Common myeloid progenitor, CD34-positive (primary cell): ENCODE data around the gene SOX10.
"Not testable (repeated sequence)": the region's sequence is repeated elsewhere in the genome, so short reads cannot be mapped to it uniquely, and the experiment has no call there.

ENCODE experiments used
- CTCF ChIA-PET: fragments of 350-600 bp; sonication (Branson Sonifier 250); formaldehyde crosslinking; loops from one replicate; lab custom pipeline; 2021; ENCODE audit warnings: antibody characterized with exemption; lab: Charles Lee
- POLR2A ChIA-PET: fragments of 350-600 bp; sonication (Branson Sonifier 250); formaldehyde crosslinking; loops from one replicate; lab custom pipeline; 2021; ENCODE audit warnings: antibody characterized with exemption; lab: Charles Lee
- DNase-seq, 3 donors: peaks; one replicate each; pipeline versions ENCODE4 v3.0.0 to v3.0.0-alpha.2; 2013
- H3K27ac ChIP-seq, 2 experiments: 1 replicate in 1 of 2; 2 replicates in 1 of 2; pipeline ENCODE4 v1.7.0; 2013; ENCODE audit warnings: inconsistent platforms in 2 of 2, low read length in 2 of 2, mild to moderate bottlenecking in 2 of 2, low read depth in 1 of 2, moderate library complexity in 1 of 2; ENCODE audit not compliant: severe bottlenecking in 2 of 2, insufficient read depth in 1 of 2, poor library complexity in 1 of 2
- H3K27me3 ChIP-seq, 5 experiments: replicated peaks in 2 of 5; 1 replicate in 3 of 5; 2 replicates in 2 of 5; pipeline versions ENCODE4 v1.6.1 to v1.7.0; 2013; ENCODE audit warnings: low read length in 4 of 5, mild to moderate bottlenecking in 2 of 5, moderate library complexity in 2 of 5, inconsistent platforms in 1 of 5; ENCODE audit not compliant: insufficient read depth in 5 of 5, control insufficient read depth in 4 of 5
- H3K36me3 ChIP-seq, 4 experiments: 1 replicate in 2 of 4; 2 replicates in 2 of 4; pipeline versions ENCODE4 v1.6.1 to v1.7.0; 2013; ENCODE audit warnings: low read length in 3 of 4, control low read depth in 1 of 4, mild to moderate bottlenecking in 1 of 4; ENCODE audit not compliant: control insufficient read depth in 4 of 4, insufficient read depth in 4 of 4
- H3K4me1 ChIP-seq, 4 experiments: 1 replicate in 3 of 4; 2 replicates in 1 of 4; pipeline versions ENCODE4 v1.6.1 to v1.7.1; 2013; ENCODE audit warnings: low read length in 3 of 4, mild to moderate bottlenecking in 3 of 4, control low read depth in 1 of 4, inconsistent platforms in 1 of 4, moderate library complexity in 1 of 4; ENCODE audit not compliant: control insufficient read depth in 4 of 4, insufficient read depth in 4 of 4; ENCODE audit errors: control extremely low read depth in 1 of 4
- H3K4me3 ChIP-seq, 7 experiments: 1 replicate in 4 of 7; 2 replicates in 3 of 7; pipeline versions ENCODE4 v1.5.1 to v1.7.0; 2013; ENCODE audit warnings: mild to moderate bottlenecking in 7 of 7, low read length in 6 of 7, moderate library complexity in 6 of 7, inconsistent platforms in 2 of 7, low read depth in 2 of 7, control low read depth in 1 of 7; ENCODE audit not compliant: insufficient read depth in 4 of 7, control insufficient read depth in 1 of 7; ENCODE audit errors: extremely low read depth in 1 of 7
- H3K9me3 ChIP-seq, 5 experiments: 1 replicate in 4 of 5; 2 replicates in 1 of 5; pipeline versions ENCODE4 v1.6.1 to v1.7.1; 2013; ENCODE audit warnings: low read length in 4 of 5, mild to moderate bottlenecking in 2 of 5, inconsistent platforms in 1 of 5, low read depth in 1 of 5, moderate library complexity in 1 of 5; ENCODE audit not compliant: control insufficient read depth in 4 of 5, insufficient read depth in 2 of 5; ENCODE audit errors: control extremely low read depth in 1 of 5
- WGBS: methylation state at CpG from one replicate; pipeline ENCODE4 v1.1.5; 2013; ENCODE audit not compliant: insufficient coverage; 5-methylcytosine and 5-hydroxymethylcytosine counted together

Gene SOX10

DNA sequence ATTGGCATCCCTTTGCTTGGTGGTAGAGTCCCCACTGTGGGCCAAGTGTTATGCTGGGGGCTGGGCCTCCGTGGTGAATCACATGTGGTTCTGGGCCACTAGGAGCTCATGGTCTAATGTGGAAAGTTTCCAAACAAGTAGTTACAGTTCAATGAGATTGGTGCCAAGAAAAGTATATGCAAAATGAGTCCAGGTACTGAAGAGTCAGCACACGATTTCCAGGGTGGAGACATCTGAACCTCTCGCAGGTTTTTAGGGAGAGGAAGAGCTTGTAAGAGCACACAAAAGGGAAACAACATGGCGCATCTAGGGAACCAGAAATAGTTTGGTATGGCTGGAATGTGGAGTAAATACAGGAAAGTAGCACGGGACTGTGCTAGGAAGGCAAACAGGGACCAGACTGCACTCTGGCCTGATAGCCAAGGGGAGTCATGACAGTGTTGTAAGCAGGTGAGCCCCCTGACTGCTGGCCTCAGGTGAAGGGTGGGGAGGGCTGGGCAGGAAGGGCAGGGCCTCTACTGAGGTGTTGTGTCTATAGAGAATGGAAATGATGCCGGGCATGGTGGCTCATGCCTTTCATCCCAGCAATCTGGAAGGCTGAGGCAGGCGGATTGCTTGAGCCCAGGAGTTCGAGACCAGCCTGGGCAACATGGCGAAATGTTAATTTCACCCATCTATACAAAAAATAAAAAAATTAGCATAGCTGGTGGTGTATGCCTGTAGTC lies 18.3 kb downstream of the SOX10 start:
- ChIA-PET POLR2A (interaction anchor here (0.5 kb wide), 1 partner anchor 101 kb away, joined by 5 read pairs; no protein-coding TSS in a partner anchor), CTCF (interaction anchor here (0.7 to 3.2 kb wide), 21 partner anchors 10 to 148 kb away, joined by 3 to 20 read pairs (median 4); partner anchors contain the start of genes C22orf23, MICALL1 and POLR2F)
- H3K9me3 ChIP-seq, result no peaks in the 10 kb centered on the region
- H3K27me3 ChIP-seq, result no peaks in the 10 kb centered on the region
- peaks cover 10 to 61% (median 39%) of the 10 kb centered on the region in 4 experiments for H3K36me3 ChIP-seq
- H3K4me1 ChIP-seq, result no peaks in the 10 kb centered on the region
- no peak overlapping the region for H3K27ac ChIP-seq
- WGBS, result 91% methylated on average over 6 of the region's 9 CpGs
- no peak for DNase-seq
- no peak overlapping the region for H3K4me3 ChIP-seq

- Histone ChIP-seq H3K4me1 (no peaks in the 10 kb centered on the region), H3K27ac (no peak overlapping the region), H3K4me3 (no peak overlapping the region), H3K36me3 (peaks cover 10 to 68% (median 47%) of the 10 kb centered on the region in 4 experiments), H3K27me3 (no peaks in the 10 kb centered on the region), H3K9me3 (no peaks in the 10 kb centered on the region)
- DNase-seq, result no peak
- 93% methylated on average over 3 of the region's 4 CpGs for WGBS
- POLR2A ChIA-PET, result no interaction called here
- CTCF ChIA-PET, result no interaction called here
These were observed 23.3 kb downstream of the SOX10 start for GRCh38 chr22:37961062-37961461.

DNA sequence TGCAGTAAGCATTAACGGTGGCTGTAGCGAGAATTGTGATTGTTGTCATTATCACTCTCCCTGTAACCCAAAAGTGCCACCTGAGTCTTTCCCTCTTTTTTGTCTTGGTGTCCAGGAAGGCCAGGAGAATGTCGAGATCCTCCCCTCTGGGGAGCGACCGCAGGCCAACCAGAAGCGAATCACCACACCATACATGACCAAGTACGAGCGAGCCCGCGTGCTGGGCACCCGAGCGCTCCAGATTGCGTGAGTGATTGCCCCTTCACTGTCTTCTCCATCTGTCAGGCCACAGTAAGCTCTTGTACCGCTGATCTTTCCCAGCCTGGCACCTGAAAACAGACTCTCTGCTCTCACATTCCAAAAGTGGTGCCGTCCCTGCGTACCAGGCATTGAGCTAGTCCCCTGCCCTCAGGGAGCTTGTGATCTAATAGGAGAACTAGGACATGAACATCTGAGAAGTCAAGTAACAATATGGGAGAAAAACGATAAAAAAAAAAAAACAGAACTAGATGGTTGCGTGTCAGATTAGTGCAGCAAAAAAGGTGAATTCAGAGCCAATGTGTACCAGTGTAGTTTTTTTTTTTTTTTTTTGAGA lies 25.0 kb downstream of the SOX10 start:
- H3K36me3 ChIP-seq, result peaks cover 10 to 63% (median 43%) of the 10 kb centered on the region in 4 experiments
- H3K4me1 ChIP-seq, result peaks cover 0 to 8% (median 7%) of the 10 kb centered on the region in 4 experiments
- CTCF ChIA-PET, result no interaction called here
- H3K9me3 ChIP-seq, result no peaks in the 10 kb centered on the region
- DNase-seq, result no peak
- no peak overlapping the region for H3K27ac ChIP-seq
- 95% methylated on average over 13 of the region's 18 CpGs for WGBS
- H3K27me3 ChIP-seq, result no peaks in the 10 kb centered on the region
- no peak overlapping the region for H3K4me3 ChIP-seq
- POLR2A ChIA-PET, result no interaction called here

DNA sequence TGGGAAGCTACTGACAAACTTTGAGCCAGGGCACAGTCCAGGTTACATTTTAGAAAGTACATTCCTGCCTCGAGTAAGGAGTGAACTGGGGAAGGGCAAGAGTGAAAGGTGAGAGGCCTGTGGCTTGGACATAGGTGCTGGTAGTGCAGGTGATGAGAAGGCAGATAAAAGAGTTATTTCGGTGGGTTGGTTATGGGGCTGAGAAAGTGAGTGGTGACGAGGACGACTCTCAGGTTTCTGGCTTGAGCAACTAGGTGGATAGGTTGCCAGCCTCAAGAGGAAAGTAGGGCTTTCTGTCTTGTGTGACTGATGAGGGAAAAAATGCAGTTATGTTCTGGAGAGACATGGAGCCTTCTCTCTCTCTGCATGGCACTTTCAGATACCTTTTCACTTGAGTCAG lies 27.1 kb downstream of the SOX10 start:
- Histone ChIP-seq H3K36me3 (peaks cover 10 to 52% (median 38%) of the 10 kb centered on the region in 4 experiments), H3K27me3 (peaks cover 0 to 10% (median 0%) of the 10 kb centered on the region in 5 experiments), H3K27ac (no peak overlapping the region), H3K4me3 (no peak overlapping the region), H3K9me3 (no peaks in the 10 kb centered on the region), H3K4me1 (peaks cover 0 to 23% (median 20%) of the 10 kb centered on the region in 4 experiments)
- CTCF ChIA-PET, result interaction anchor here (1.1 kb wide), 1 partner anchor 11 kb away, joined by 3 read pairs; no protein-coding TSS in a partner anchor
- 98% methylated on average over 4 of the region's 4 CpGs for WGBS
- POLR2A ChIA-PET, result no interaction called here
- DNase-seq, result no peak

DNA sequence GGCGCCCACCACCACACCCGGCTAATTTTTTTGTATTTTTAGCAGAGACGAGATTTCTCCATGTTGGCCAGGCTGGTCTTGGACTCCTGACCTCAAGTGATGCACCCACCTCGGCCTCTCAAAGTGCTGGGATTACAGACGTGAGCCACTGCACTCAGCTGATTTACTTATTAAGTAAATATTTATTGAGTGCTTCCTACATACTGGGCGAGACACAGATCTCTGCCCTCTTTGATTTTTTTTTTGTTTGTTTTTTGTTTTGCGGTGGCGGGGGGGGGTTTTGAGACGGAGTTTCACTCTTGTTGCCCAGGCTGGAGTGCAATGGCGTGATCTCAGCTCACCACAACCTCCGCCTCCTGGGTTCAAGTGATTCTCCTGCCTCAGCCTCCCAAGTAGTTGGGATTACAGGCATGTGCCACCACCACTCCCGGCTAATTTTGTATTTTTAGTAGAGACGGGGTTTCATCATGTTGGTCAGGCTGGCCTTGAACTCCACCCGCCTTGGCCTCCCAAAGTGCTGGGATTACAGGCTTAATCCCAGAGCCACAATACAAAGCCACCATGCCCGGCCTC lies 28.4 kb downstream of the SOX10 start:
- DNase-seq, H3K9me3 ChIP-seq, H3K4me3 ChIP-seq, POLR2A ChIA-PET, H3K27ac ChIP-seq: not testable (repeated sequence)
- Histone ChIP-seq H3K4me1 (peaks cover 0 to 23% (median 20%) of the 10 kb centered on the region in 4 experiments), H3K27me3 (peaks cover 0 to 19% (median 3%) of the 10 kb centered on the region in 5 experiments), H3K36me3 (peaks cover 10 to 39% (median 30%) of the 10 kb centered on the region in 4 experiments)
- 96% methylated on average over 10 of the region's 15 CpGs for WGBS
- CTCF ChIA-PET, result interaction anchor here (3.3 kb wide), 1 partner anchor 9 kb away, joined by 20 read pairs; no protein-coding TSS in a partner anchor

- 87% methylated on average over 4 of the region's 4 CpGs for whole genome bisulfite sequencing
- ChIA-PET CTCF (interaction anchor here (0.8 to 3.3 kb wide), 5 partner anchors 10 to 66 kb away, joined by 3 to 20 read pairs (median 4); no protein-coding TSS in a partner anchor), POLR2A (no interaction called here)
- Histone ChIP-seq H3K27me3 (peaks cover 0 to 19% (median 3%) of the 10 kb centered on the region in 5 experiments), H3K4me1 (peaks cover 0 to 23% (median 20%) of the 10 kb centered on the region in 4 experiments), H3K4me3 (peak overlapping the region in 6 of 7 experiments; percentile 6 to 99 (median 91)), H3K36me3 (peaks cover 10 to 32% (median 26%) of the 10 kb centered on the region in 4 experiments), H3K9me3 (no peaks in the 10 kb centered on the region), H3K27ac (no peak overlapping the region)
- no peak for DNase-seq
These were observed 29.7 kb downstream of the SOX10 start for GRCh38 chr22:37954686-37955085.
